ENCODE data around the gene APPBP2. TPM values are rescaled to one million over a fixed set of nuclear protein-coding genes. Genes with fewer than 3 reads are reported as not detected.
A peak's percentile ranks its signal among the peaks of the same experiment; 100 is the strongest.
"Not testable (repeated sequence)": the region's sequence is repeated elsewhere in the genome, so short reads cannot be mapped to it uniquely, and the experiment has no call there.

The APPBP2 gene
- polyA plus RNA-seq, 3 donors, result 54.2 to 56.3 (median 54.6) TPM

GRCh38 chr17:60535382-60536279 lies 9.6 kb upstream of the APPBP2 start:
- no peak for DNase-seq (ENCODE audit: low read depth in 3 of 3, low spot score in 2 of 3)

GRCh38 chr17:60534613-60535157 lies 8.6 kb upstream of the APPBP2 start:
- no peak for DNase-seq (ENCODE audit: low read depth in 3 of 3, low spot score in 2 of 3)

- no peak for DNase-seq (ENCODE audit: low read depth in 3 of 3, low spot score in 2 of 3)
These were observed 8.0 kb upstream of the APPBP2 start for GRCh38 chr17:60534010-60534555.

GRCh38 chr17:60529806-60530205 lies 3.8 kb upstream of the APPBP2 start:
- no peak for DNase-seq (ENCODE audit: low read depth in 3 of 3, low spot score in 2 of 3)

- DNase-seq (ENCODE audit: low read depth in 3 of 3, low spot score in 2 of 3), result no peak
These were observed 2.8 kb upstream of the APPBP2 start for GRCh38 chr17:60528828-60529227.

GRCh38 chr17:60527701-60528100 lies 1.7 kb upstream of the APPBP2 start:
- no peak for DNase-seq (ENCODE audit: low read depth in 3 of 3, low spot score in 2 of 3)

- DNase-seq (ENCODE audit: low read depth in 3 of 3, low spot score in 2 of 3), result no peak
These were observed 684 bp upstream of the APPBP2 start for GRCh38 chr17:60526726-60527125.

- DNase-seq (ENCODE audit: low read depth in 3 of 3, low spot score in 2 of 3), result peak in 2 of 3 donors; percentile 33 to 63
These were observed 736 bp downstream of the APPBP2 start for GRCh38 chr17:60525328-60525684.

- peak in 2 of 3 donors; percentile 55 to 67 for DNase-seq (ENCODE audit: low read depth in 3 of 3, low spot score in 2 of 3)
These were observed 1.3 kb downstream of the APPBP2 start for GRCh38 chr17:60524463-60525327.

- no peak for DNase-seq (ENCODE audit: low read depth in 3 of 3, low spot score in 2 of 3)
These were observed 2.2 kb downstream of the APPBP2 start for GRCh38 chr17:60523822-60524221.

GRCh38 chr17:60522889-60523626 lies 3.0 kb downstream of the APPBP2 start:
- no peak for DNase-seq (ENCODE audit: low read depth in 3 of 3, low spot score in 2 of 3)

- no peak for DNase-seq (ENCODE audit: low read depth in 3 of 3, low spot score in 2 of 3)
These were observed 6.2 kb downstream of the APPBP2 start for GRCh38 chr17:60519795-60520194.

- DNase-seq (ENCODE audit: low read depth in 3 of 3, low spot score in 2 of 3), result not testable (repeated sequence)
These were observed 10.4 kb downstream of the APPBP2 start for GRCh38 chr17:60515683-60516082.

- not testable (repeated sequence) for DNase-seq (ENCODE audit: low read depth in 3 of 3, low spot score in 2 of 3)
These were observed 10.8 kb downstream of the APPBP2 start for GRCh38 chr17:60515199-60515598.

- DNase-seq (ENCODE audit: low read depth in 3 of 3, low spot score in 2 of 3), result no peak
These were observed 11.5 kb downstream of the APPBP2 start for GRCh38 chr17:60514500-60514899.

- no peak for DNase-seq (ENCODE audit: low read depth in 3 of 3, low spot score in 2 of 3)
These were observed 12.0 kb downstream of the APPBP2 start for GRCh38 chr17:60514053-60514452.

GRCh38 chr17:60513014-60513413 lies 13.0 kb downstream of the APPBP2 start:
- DNase-seq (ENCODE audit: low read depth in 3 of 3, low spot score in 2 of 3), result no peak

- DNase-seq (ENCODE audit: low read depth in 3 of 3, low spot score in 2 of 3), result no peak
These were observed 15.3 kb downstream of the APPBP2 start for GRCh38 chr17:60510723-60511122.

- DNase-seq (ENCODE audit: low read depth in 3 of 3, low spot score in 2 of 3), result no peak
These were observed 16.0 kb downstream of the APPBP2 start for GRCh38 chr17:60510031-60510430.

- DNase-seq (ENCODE audit: low read depth in 3 of 3, low spot score in 2 of 3), result no peak
These were observed 17.6 kb downstream of the APPBP2 start for GRCh38 chr17:60508384-60508980.

Data from right renal cortex interstitium (tissue), 3 donors.